AG04450 (cell line): ENCODE results near the gene CLTRN. TPM values are rescaled to one million over a fixed set of nuclear protein-coding genes. Genes with fewer than 3 reads are reported as not detected.
"Not testable (repeated sequence)": the region's sequence is repeated elsewhere in the genome, so short reads cannot be mapped to it uniquely, and the experiment has no call there.

Experiments used
- CTCF ChIA-PET: fragments of 300-600, 350-600 bp; formaldehyde crosslinking; extraction: SDS; loops from one replicate; lab custom pipeline; 2022; ENCODE audit warnings: antibody characterized with exemption, inconsistent platforms; lab: Charles Lee
- POLR2A ChIA-PET: fragments of 350-600 bp; formaldehyde crosslinking; extraction: SDS; loops from one replicate; lab custom pipeline; 2021; ENCODE audit warnings: antibody characterized with exemption, inconsistent platforms; lab: Yijun Ruan, JAX
- DNase-seq: peaks from one replicate; pipeline ENCODE4 v3.0.0-alpha.2; 2011; ENCODE audit warnings: low read depth, low spot score
- H3K27ac ChIP-seq: one replicate; pipeline ENCODE4 v1.5.1; 2012; ENCODE audit warnings: low read depth, low read length, control low read depth
- H3K27me3 ChIP-seq: one replicate; pipeline ENCODE4 v1.6.0; 2012; ENCODE audit warnings: low read length; ENCODE audit not compliant: control insufficient read depth, insufficient read depth
- H3K4me3 ChIP-seq: 2 replicates; pipeline ENCODE4 v1.5.1; 2011; ENCODE audit warnings: mild to moderate bottlenecking, low read depth, low read length, control low read depth
- H3K9me3 ChIP-seq: 2 replicates; pipeline ENCODE4 v1.5.1; 2012; ENCODE audit warnings: low read length; ENCODE audit not compliant: control insufficient read depth, insufficient read depth
- CTCF ChIP-seq: IDR thresholded peaks from 2 replicates; pipeline ENCODE4 v1.5.1; 2011; ENCODE audit warnings: low read depth, low read length, control low read depth, inconsistent platforms
- polyA plus RNA-seq: library from polyadenylated mRNA; depleted of rRNA; stranded (reverse); fragments of >200 nt; gene quantifications from 2 replicates; pipeline ENCODE4 v1.2.3, GENCODE V29; 2011

Gene CLTRN
- polyA plus RNA-seq, 1 experiment, result 0.29 TPM

DNA sequence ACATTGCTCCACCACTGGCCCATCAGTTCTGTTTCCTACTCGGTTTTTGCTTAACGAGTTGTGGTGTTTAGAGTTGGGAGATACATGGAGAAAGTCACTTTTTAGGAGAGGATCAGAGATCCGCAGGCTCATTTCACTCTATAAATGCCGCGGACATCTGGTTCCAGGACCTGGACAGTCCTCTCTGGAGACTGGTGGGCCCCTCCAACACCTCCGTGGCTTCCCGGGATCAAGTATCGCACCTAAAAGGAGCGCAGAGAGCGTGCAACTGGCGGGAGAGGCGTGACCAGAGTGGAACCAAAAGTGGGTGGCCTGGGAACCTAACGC lies 9.9 kb upstream of the CLTRN start:
- no peak for TF ChIP-seq CTCF
- CTCF ChIA-PET, result interaction anchor here (1.2 kb wide), 1 partner anchor 13 kb away, joined by 3 read pairs; no protein-coding TSS in a partner anchor
- Histone ChIP-seq H3K9me3 (no peaks in the 10 kb centered on the region), H3K27ac (peak overlapping the region; percentile 97), H3K4me3 (peak overlapping the region; percentile 96), H3K27me3 (no peaks in the 10 kb centered on the region)
- no peak for DNase-seq
- POLR2A ChIA-PET, result interaction anchor here (0.9 kb wide), 1 partner anchor 50 kb away, joined by 3 read pairs; no protein-coding TSS in a partner anchor

GRCh38 chrX:15673970-15674369 lies 9.4 kb upstream of the CLTRN start:
- Histone ChIP-seq H3K27ac (peak overlapping the region; percentile 97), H3K4me3 (peak overlapping the region; percentile 96), H3K9me3 (no peaks in the 10 kb centered on the region), H3K27me3 (no peaks in the 10 kb centered on the region)
- TF ChIP-seq CTCF, result no peak
- POLR2A ChIA-PET, result no interaction called here
- no peak for DNase-seq
- CTCF ChIA-PET, result interaction anchor here (0.8 kb wide), 1 partner anchor 205 kb away, joined by 4 read pairs; no protein-coding TSS in a partner anchor

GRCh38 chrX:15672881-15673280 lies 8.3 kb upstream of the CLTRN start:
- H3K27ac ChIP-seq, result no peak overlapping the region
- H3K9me3 ChIP-seq, result no peaks in the 10 kb centered on the region
- no peak for DNase-seq
- CTCF ChIA-PET, result interaction anchor here (1.8 kb wide), 1 partner anchor 177 kb away, joined by 5 read pairs; no protein-coding TSS in a partner anchor
- POLR2A ChIA-PET, result no interaction called here
- no peak for TF ChIP-seq CTCF
- no peaks in the 10 kb centered on the region for H3K27me3 ChIP-seq
- H3K4me3 ChIP-seq, result no peak overlapping the region

DNA sequence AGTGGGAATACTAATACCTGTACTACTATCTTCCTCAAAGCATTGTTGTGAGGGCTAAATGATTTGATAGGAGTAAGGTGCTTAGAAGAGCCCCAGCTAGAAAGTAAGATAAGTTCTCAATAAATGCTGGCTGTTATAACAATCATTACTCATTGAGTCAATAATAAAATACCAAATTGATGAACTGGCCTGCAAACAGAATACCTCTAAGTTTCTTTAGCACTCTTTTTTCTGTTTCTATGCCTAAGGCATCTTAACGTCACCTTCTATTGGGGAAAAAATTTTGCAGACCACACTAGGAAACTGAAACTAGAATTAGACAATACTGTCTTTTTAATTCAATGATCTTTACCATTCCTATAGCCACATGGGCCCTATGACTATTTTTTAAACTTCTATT lies 1.2 kb downstream of the CLTRN start:
- no peak for TF ChIP-seq CTCF
- no peaks in the 10 kb centered on the region for H3K27me3 ChIP-seq
- no peaks in the 10 kb centered on the region for H3K9me3 ChIP-seq
- DNase-seq, result no peak
- H3K4me3 ChIP-seq, result no peak overlapping the region
- POLR2A ChIA-PET, result no interaction called here
- H3K27ac ChIP-seq, result no peak overlapping the region
- CTCF ChIA-PET, result no interaction called here

- H3K4me3 ChIP-seq, DNase-seq, CTCF ChIA-PET, H3K27me3 ChIP-seq, H3K9me3 ChIP-seq, H3K27ac ChIP-seq, POLR2A ChIA-PET: not testable (repeated sequence)
Observed at GRCh38 chrX:15654804-15655203, 9.8 kb downstream of the CLTRN start.

- ChIA-PET CTCF (no interaction called here), POLR2A (no interaction called here)
- no peak for DNase-seq
- TF ChIP-seq CTCF, result no peak
- H3K27me3 ChIP-seq, result no peaks in the 10 kb centered on the region
- H3K9me3 ChIP-seq, result no peaks in the 10 kb centered on the region
- H3K27ac ChIP-seq, result no peak overlapping the region
- no peak overlapping the region for H3K4me3 ChIP-seq
Observed at GRCh38 chrX:15653961-15654360, 10.6 kb downstream of the CLTRN start.

DNA sequence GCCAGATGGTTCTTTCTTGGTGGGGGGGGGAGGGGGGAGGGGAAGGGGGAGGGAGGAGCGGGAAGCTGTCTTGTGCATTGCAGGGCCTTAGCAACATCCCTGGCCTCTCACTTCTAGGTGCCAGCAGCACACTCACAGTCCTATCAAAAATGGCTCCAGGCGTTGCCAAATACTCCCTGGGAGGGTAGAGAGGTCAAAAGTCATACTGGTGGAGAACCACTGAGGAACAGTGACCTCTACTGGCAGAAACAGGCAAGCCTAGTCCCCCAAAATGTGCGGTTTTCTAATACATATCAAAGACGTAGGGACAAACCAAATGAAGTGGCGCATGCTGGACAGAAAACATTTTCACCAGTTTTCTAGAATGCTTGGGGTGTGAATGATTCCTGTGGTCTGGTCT lies 17.1 kb downstream of the CLTRN start:
- H3K4me3 ChIP-seq, H3K27me3 ChIP-seq, CTCF ChIA-PET, DNase-seq, H3K9me3 ChIP-seq, POLR2A ChIA-PET, H3K27ac ChIP-seq: not testable (repeated sequence)
